ENCODE data around the gene PTGER1. TPM values are rescaled to one million over a fixed set of nuclear protein-coding genes. Genes with fewer than 3 reads are reported as not detected.

PTGER1 gene
- total and polyA plus RNA-seq, 2 of the 13 experiments (the other 11 are each of a cell fraction or from before 2014, with no cell fraction given), result 0.13 TPM; not detected in 1

DNA sequence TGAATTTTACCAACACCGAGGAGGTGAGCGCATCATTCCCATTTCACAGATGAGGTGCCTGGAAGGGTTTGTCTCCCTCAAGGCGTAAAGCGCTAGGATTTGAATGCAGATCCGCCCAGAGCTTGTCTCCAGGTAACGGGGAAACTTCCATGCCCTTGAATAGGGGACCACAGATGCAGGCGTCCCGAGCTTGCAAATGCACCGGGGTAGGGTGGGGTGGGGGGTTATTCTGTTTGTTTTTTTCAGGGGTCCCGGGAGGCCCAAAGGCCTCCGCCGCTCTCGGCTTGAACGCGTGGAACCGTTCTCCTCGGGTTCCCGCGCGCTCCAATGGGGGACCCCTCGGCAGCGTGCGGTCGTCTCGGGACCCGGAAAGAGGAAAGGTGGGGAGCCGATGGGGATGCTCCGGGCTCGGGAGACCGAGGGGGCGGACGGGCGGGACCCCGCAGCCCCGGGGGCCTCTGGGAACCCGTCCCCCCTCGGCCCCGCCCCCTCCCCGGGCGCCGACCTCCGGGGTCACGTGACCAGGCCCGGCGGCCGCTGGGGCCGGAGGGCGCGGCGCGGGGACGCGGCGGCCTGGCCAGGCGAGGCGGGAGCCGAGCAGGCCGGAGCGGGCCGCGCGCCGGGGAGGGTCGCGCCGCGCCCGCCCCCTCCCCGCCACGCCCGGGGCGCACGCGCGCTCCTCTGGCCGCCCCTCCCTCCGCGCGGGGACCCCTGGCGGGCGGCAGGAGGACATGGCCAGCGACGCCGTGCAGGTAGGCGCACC, 42.2 kb downstream of the PTGER1 start, which contains the start of gene PKN1 (continued):
- TF ChIP-seq, protein P1, sequence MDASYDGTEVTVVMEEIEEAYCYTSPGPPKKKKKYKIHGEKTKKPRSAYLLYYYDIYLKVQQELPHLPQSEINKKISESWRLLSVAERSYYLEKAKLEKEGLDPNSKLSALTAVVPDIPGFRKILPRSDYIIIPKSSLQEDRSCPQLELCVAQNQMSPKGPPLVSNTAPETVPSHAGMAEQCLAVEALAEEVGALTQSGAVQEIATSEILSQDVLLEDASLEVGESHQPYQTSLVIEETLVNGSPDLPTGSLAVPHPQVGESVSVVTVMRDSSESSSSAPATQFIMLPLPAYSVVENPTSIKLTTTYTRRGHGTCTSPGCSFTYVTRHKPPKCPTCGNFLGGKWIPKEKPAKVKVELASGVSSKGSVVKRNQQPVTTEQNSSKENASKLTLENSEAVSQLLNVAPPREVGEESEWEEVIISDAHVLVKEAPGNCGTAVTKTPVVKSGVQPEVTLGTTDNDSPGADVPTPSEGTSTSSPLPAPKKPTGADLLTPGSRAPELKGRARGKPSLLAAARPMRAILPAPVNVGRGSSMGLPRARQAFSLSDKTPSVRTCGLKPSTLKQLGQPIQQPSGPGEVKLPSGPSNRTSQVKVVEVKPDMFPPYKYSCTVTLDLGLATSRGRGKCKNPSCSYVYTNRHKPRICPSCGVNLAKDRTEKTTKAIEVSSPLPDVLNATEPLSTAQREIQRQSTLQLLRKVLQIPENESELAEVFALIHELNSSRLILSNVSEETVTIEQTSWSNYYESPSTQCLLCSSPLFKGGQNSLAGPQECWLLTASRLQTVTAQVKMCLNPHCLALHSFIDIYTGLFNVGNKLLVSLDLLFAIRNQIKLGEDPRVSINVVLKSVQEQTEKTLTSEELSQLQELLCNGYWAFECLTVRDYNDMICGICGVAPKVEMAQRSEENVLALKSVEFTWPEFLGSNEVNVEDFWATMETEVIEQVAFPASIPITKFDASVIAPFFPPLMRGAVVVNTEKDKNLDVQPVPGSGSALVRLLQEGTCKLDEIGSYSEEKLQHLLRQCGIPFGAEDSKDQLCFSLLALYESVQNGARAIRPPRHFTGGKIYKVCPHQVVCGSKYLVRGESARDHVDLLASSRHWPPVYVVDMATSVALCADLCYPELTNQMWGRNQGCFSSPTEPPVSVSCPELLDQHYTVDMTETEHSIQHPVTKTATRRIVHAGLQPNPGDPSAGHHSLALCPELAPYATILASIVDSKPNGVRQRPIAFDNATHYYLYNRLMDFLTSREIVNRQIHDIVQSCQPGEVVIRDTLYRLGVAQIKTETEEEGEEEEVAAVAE (CRISPR knock-in tag; IDR thresholded peaks at IDR 0.05; ENCODE audit: borderline replicate concordance), result no peak
- no peak for TF ChIP-seq ZNF703 (CRISPR knock-in tag; IDR thresholded peaks at IDR 0.05; ENCODE audit: borderline replicate concordance)
- no peak for TF ChIP-seq RXRA (CRISPR knock-in tag; IDR thresholded peaks at IDR 0.05)
- TF ChIP-seq CAMTA2 (CRISPR knock-in tag; IDR thresholded peaks at IDR 0.05; ENCODE audit: borderline replicate concordance), result no peak
- no peak for TF ChIP-seq ZNF563 (CRISPR knock-in tag; IDR thresholded peaks at IDR 0.05)
- TF ChIP-seq PPARG (CRISPR knock-in tag; conservative IDR thresholded peaks at IDR 0.05), result no peak
- no peak for TF ChIP-seq ZSCAN25 (CRISPR knock-in tag; IDR thresholded peaks at IDR 0.05)
- TF ChIP-seq ZMYM2 (CRISPR knock-in tag; IDR thresholded peaks at IDR 0.05), result 0 out of 2 replicates have a peak, but pooled peaks have one; percentile 8
- no peak for TF ChIP-seq ZNF83 (CRISPR knock-in tag; IDR thresholded peaks at IDR 0.05; ENCODE audit: borderline replicate concordance)
- peak; percentile 35; the same call in 1 of the 2 replicates for TF ChIP-seq ZFX (CRISPR knock-in tag; IDR thresholded peaks at IDR 0.05; ENCODE audit: low read depth)
- TF ChIP-seq GTF2F1 (IDR thresholded peaks at IDR 0.05; ENCODE audit: low read length), result no peak
- TF ChIP-seq JDP2 (CRISPR knock-in tag; IDR thresholded peaks at IDR 0.05; ENCODE audit: borderline replicate concordance), result no peak
- TF ChIP-seq, protein P2, sequence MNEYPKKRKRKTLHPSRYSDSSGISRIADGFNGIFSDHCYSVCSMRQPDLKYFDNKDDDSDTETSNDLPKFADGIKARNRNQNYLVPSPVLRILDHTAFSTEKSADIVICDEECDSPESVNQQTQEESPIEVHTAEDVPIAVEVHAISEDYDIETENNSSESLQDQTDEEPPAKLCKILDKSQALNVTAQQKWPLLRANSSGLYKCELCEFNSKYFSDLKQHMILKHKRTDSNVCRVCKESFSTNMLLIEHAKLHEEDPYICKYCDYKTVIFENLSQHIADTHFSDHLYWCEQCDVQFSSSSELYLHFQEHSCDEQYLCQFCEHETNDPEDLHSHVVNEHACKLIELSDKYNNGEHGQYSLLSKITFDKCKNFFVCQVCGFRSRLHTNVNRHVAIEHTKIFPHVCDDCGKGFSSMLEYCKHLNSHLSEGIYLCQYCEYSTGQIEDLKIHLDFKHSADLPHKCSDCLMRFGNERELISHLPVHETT (CRISPR knock-in tag; conservative IDR thresholded peaks at IDR 0.05), result no peak
- no peak for TF ChIP-seq ZNF235 (CRISPR knock-in tag; IDR thresholded peaks at IDR 0.05; ENCODE audit: borderline replicate concordance)
- TF ChIP-seq GFI1 (CRISPR knock-in tag; IDR thresholded peaks at IDR 0.05; ENCODE audit: borderline replicate concordance), result no peak
- TF ChIP-seq ZNF256 (CRISPR knock-in tag; conservative IDR thresholded peaks at IDR 0.05), result no peak
- TF ChIP-seq THYN1 (CRISPR knock-in tag; IDR thresholded peaks at IDR 0.05; ENCODE audit: borderline replicate concordance, low read depth), result no peak
- peak; percentile 52; the same call in 1 of the 2 replicates for TF ChIP-seq KDM2A (CRISPR knock-in tag; IDR thresholded peaks at IDR 0.05; ENCODE audit: borderline replicate concordance, low read depth)
- TF ChIP-seq ZNF274 (CRISPR knock-in tag; IDR thresholded peaks at IDR 0.05), result no peak
- TF ChIP-seq SP2 (CRISPR knock-in tag; IDR thresholded peaks at IDR 0.05), result no peak
- TF ChIP-seq PCBP1 (IDR thresholded peaks at IDR 0.05; ENCODE audit: borderline replicate concordance, low read depth, low read length), result 0 out of 2 replicates have a peak, but pooled peaks have one; percentile 42
- TF ChIP-seq ZNF180 (CRISPR knock-in tag; IDR thresholded peaks at IDR 0.05; ENCODE audit: borderline replicate concordance, low read depth), result no peak
- peak; percentile 23; the same call in 1 of the 3 replicates for TF ChIP-seq MXI1 (IDR thresholded peaks at IDR 0.05; ENCODE audit: borderline replicate concordance, low read depth, low read length)
- no peak for TF ChIP-seq CEBPG (CRISPR knock-in tag; IDR thresholded peaks at IDR 0.05)
- no peak for TF ChIP-seq TMF1 (CRISPR knock-in tag; IDR thresholded peaks at IDR 0.05; ENCODE audit: low read depth)
- no peak for TF ChIP-seq TAF1 (CRISPR knock-in tag; IDR thresholded peaks at IDR 0.05)
- TF ChIP-seq RBFOX2 (IDR thresholded peaks at IDR 0.05; ENCODE audit: low read depth, low read length), result peak; percentile 34; the same call in 1 of the 2 replicates
